Activated CD4-positive, alpha-beta memory T cell treated with anti-CD3 and anti-CD28 coated beads, Interleukin-2, amount 10 ng/mL, durations not matched to agents 7 days and 5 days (primary cell): ENCODE measurements around the gene CDCP2. TPM values are rescaled to one million over a fixed set of nuclear protein-coding genes. Genes with fewer than 3 reads are reported as not detected.

Source experiments
- CTCF ChIA-PET: fragments of 350-600 bp; sonication (Branson Sonifier 250); formaldehyde crosslinking; loops from one replicate; lab custom pipeline; 2021; ENCODE audit warnings: antibody characterized with exemption, inconsistent platforms; lab: Charles Lee
- POLR2A ChIA-PET: fragments of 350-600 bp; sonication (Branson Sonifier 250); formaldehyde crosslinking; loops from one replicate; lab custom pipeline; 2021; ENCODE audit warnings: antibody characterized with exemption; lab: Charles Lee
- DNase-seq: peaks from one replicate; pipeline ENCODE4 v3.0.0-alpha.2; 2020
- H3K27ac Mint-ChIP-seq: one replicate; pipeline ENCODE4 v1.8.0; 2021; ENCODE audit warnings: mild to moderate bottlenecking, mixed read lengths
- H3K27me3 Mint-ChIP-seq: one replicate; pipeline ENCODE4 v1.8.0; 2021; ENCODE audit warnings: mixed read lengths
- H3K36me3 Mint-ChIP-seq: one replicate; pipeline ENCODE4 v1.8.0; 2021; ENCODE audit warnings: low read depth, mixed read lengths
- H3K4me1 Mint-ChIP-seq: one replicate; pipeline ENCODE4 v1.8.0; 2021; ENCODE audit warnings: mixed read lengths
- H3K4me3 Mint-ChIP-seq: one replicate; pipeline ENCODE4 v1.8.0; 2021; ENCODE audit warnings: mild to moderate bottlenecking, mixed read lengths
- H3K9me3 Mint-ChIP-seq: one replicate; pipeline ENCODE4 v1.8.0; 2021; ENCODE audit warnings: mixed read lengths
- total RNA-seq, 2 experiments: library from RNA; stranded (reverse); gene quantifications; one replicate each; pipeline ENCODE4 v1.2.3, GENCODE V29; 2021

Gene CDCP2
- total RNA-seq, 2 experiments from 2014 or later, result not detected

DNA sequence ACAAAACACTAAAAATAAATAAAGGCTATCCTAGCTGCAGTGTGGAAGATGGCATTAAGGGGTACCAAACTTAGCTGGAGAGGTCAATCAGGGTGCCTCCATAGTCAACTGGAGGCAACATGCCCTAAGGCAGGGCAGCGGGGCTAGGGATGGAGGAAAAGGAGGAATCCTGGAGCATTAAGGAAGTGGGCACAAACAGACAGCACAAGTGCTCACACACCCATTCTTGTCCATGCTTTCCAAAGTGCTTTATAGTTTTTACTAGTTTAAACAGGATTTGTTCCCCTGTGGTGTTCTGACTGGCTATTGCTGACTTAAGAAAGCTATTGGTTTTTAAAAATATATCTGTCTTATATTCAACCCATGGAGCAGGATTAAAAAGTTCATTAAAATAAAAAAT, 66.0 kb downstream of the CDCP2 start:
- CTCF ChIA-PET, result interaction anchor here (0.6 kb wide), 1 partner anchor 101 kb away, joined by 4 read pairs; no protein-coding TSS in a partner anchor
- POLR2A ChIA-PET, result no interaction called here
- Mint-ChIP-seq H3K27me3 (no peaks in the 10 kb centered on the region), H3K36me3 (peaks cover 3% of the 10 kb centered on the region), H3K9me3 (no peaks in the 10 kb centered on the region), H3K27ac (no peak overlapping the region), H3K4me3 (no peak overlapping the region), H3K4me1 (peaks cover 3% of the 10 kb centered on the region)
- DNase-seq, result no peak

DNA sequence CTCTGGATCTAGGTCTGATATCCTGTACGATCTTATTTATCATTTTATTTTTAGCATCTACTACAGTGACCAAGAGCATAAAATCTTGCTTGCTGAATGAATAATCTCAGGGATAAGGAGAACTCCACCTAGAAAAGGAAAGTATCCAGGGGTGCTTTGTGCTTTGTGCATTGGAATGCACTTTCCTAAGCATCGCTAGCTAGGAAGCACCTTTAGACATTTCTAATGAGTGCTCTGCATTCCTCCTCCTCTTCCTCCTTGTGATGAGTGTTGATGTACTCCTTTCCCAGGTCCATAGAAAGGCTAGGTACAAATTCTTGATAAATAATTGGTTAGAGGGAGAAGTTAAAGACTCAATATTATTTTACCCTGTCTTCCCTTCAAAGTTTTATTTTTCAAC, 68.0 kb downstream of the CDCP2 start:
- CTCF ChIA-PET, result interaction anchor here (1.4 kb wide), 1 partner anchor 224 kb away, joined by 4 read pairs; no protein-coding TSS in a partner anchor
- H3K27ac Mint-ChIP-seq, result no peak overlapping the region
- POLR2A ChIA-PET, result no interaction called here
- DNase-seq, result no peak
- no peak overlapping the region for H3K4me3 Mint-ChIP-seq
- peaks cover 6% of the 10 kb centered on the region for H3K4me1 Mint-ChIP-seq
- no peaks in the 10 kb centered on the region for H3K27me3 Mint-ChIP-seq
- peaks cover 5% of the 10 kb centered on the region for H3K36me3 Mint-ChIP-seq
- H3K9me3 Mint-ChIP-seq, result no peaks in the 10 kb centered on the region

Other genes starting within 250 kb of the CDCP2 start
- gene IFT25, start 207.3 kb downstream of the CDCP2 start, total RNA-seq, result 10 to 100 TPM; 60.2 to 63.2 TPM
- gene LRRC42, start 206.7 kb downstream of the CDCP2 start, total RNA-seq, result 10 to 100 TPM; 19.9 to 20.8 TPM
- gene LDLRAD1, start 134.8 kb downstream of the CDCP2 start, total RNA-seq, result not detected
- gene TMEM59, start 99.8 kb downstream of the CDCP2 start, total RNA-seq, result 100 to 1,000 TPM; 278 to 280 TPM
- 10 to 100 TPM; 11.5 to 13.5 TPM for gene TCEANC2, start 99.4 kb downstream of the CDCP2 start, total RNA-seq
- 10 to 100 TPM in 1 of 2 experiments, 1 to 10 TPM in 1; 8.9 to 10.0 TPM for gene CYB5RL, start 47.0 kb upstream of the CDCP2 start, total RNA-seq
- 10 to 100 TPM; 88.0 to 91.9 TPM for gene MRPL37, start 47.2 kb upstream of the CDCP2 start, total RNA-seq